OCI-LY7 (cell line): ENCODE data around the gene CCDC152.

Source experiments
- CTCF ChIP-seq: fragments of 200-600 bp; sonication (generic); conservative IDR thresholded peaks from 2 replicates; pipeline ENCODE4 v1.5.1; 2014; ENCODE audit warnings: mild to moderate bottlenecking, antibody characterized with exemption, low read length, moderate library complexity, mixed read lengths
- EZH2phosphoT487 ChIP-seq: fragments of 200-600 bp; sonication (generic); IDR thresholded peaks from 2 replicates; pipeline ENCODE4 v1.6.1; 2018; ENCODE audit warnings: low read depth, borderline replicate concordance, mild to moderate bottlenecking, mixed run types, antibody characterized with exemption, low read length, moderate library complexity, mixed read lengths

GRCh38 chr5:42779083-42779482 is 22.5 kb downstream of the CCDC152 start:
- TF ChIP-seq CTCF (no peak), EZH2phosphoT487 (no peak)
